Anterior cingulate cortex (tissue), 58 donors: ENCODE measurements around the gene EGFLAM.

Experiments used
- DNase-seq, 58 donors: peaks; one replicate each; lab custom pipeline; 2025; lab: John Stamatoyannopoulos, UW

Gene EGFLAM

DNA sequence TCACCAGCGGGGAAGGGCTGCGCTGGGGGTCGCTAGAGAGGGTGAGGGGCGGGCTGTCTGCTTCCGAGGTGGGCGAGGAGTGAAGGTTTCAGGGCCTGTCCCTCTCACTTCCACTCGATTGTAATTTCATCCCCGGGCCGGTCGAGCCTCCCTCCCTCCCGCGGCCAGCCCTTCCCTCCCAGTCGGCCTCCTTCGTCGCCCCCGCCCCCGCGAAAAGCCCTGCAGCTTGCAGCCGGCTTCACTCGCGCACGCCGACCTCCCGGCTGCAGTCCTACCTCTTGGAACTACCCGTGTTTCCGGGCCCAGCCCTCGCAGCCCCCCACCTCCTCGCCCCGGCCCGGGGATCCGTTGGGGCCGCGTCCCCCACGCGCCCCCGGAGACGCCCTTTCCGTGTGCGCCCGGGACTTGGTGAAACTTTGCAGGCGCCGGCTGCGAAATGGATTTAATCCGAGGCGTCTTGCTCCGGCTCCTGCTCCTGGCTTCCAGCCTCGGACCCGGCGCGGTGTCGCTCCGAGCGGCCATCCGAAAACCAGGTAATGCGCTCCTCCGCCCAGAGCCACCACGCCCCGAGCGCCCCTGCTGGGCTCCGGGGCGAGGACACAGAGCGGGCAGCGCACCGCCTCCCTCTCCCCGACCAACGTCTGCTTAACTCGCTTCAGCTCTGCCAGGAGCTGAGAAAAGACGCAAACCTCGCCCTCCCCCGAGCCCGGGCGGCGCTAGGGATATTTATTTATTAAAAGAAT is at the start of gene EGFLAM:
Gene EGFLAM, plus strand, starts transcription at position 241 of the 743 bp plus-strand sequence. Its CDS starts 196 bp downstream, at position 437.
- peak in 1 of 58 donors; percentile 8 for DNase-seq

DNA sequence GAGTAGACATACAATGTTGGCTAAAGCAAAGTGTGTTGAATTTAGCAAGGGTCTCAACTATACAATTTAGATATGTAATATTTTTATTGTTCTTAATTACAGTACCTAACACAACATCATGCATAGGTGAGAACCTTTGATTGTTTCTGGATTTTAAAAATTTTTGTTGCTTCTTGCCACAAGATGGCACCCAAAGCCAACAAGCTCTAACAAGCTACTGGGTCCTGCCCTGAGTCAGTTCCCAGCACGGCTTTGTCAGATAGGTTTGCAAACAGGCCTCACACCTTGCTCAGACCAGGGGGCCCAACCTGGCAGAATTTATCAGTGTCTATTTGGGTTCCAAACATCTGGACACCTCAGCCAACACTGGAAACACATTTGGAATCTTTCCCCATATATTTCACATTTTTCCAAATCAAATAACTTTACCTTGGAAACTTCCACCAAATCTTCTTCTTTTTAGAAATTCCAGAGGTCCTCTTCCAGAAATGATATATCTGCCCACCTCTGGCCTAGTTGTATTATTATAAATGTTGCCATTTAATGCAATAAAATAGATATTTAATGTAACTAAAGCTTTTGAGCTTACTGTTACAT is 49.5 kb upstream of the EGFLAM start:
- peak in 16 of 58 donors; percentile 1 to 33 (median 12) for DNase-seq

DNA sequence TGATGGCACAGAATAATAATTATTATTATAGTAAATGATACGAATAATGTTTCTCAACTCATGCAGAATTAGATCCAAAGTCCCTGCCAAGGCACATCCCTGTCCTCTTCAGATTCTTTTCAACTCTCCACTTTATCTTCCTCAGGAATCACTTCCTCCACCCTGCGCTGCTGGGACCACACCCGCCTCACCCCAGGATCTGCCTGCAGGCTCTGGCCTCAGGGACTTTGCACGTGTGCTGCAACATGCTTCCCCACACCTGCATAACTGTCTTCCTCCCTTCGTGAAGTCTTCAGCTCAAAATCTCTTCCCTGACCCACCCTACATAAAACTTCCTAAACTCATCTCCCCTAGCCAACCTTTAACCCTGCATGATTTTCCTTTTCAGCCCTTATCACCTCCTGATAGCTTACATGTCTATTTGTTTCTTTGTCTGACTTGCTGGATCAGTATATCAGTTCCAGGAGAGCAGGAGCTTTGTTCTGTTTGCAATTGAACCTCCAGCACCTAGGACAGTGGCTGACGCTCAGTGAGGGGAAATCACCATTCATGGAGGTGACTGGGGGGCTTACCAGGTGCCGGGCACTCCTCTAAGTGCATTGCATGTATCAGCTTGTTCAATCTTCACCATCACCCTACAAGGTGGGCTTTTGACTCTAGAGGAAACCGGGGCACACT is 47.5 kb upstream of the EGFLAM start:
- no peak for DNase-seq

DNA sequence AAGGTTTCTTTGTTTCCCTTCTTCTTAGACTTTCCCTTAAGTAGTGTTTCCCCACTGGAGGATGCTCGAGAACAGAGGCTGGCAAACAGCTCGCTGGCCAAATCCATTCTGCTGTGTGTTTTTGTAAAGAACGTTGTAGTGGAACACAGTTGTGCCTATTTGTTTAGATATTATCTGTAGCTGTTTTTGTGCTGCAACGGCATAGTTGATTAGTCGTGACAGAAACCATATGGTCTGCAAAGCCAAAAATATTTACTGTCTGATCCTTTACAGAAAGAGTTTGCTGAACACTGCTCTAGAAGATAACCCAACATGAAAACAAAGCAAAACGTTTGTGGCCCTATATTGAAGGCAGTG is 47.0 kb upstream of the EGFLAM start:
- DNase-seq: no peak

DNA sequence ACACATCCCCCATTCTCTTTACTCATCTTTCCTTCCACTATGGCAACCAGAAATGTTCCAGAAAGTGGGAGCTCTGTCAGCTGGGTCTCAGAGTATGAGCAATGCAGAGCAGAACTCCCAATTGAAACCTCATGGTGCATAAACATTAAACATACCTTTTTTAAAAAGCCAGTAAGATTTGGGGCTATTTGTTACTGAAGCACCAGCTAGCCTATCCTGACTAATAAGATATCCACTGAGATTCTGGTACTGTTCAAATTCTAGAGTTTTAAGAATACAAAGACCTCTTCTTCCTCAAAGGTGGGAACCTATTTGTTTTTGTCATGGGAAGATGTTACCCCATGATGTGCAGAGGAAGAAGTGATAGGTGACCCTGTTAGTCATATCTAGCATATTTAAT is 46.1 kb upstream of the EGFLAM start:
- DNase-seq: no peak

DNA sequence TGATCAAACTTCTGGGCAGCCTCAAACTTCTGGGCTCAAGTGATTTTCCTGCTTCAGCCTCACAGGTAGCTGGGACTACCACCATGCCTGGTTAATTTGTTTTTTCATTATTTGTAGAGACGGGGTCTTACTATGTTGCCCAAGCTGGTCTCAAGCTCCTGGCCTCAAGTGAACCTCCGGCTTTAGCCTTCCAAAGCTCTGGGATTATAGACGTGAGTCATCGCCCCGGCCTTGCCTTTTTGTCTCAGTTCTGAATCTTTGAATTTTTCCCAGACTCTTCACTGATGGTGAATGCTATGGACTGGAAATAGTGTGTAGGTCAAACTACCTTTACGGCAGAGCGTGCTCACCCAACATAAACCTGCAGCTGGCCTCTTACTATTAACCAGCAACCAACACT is 32.3 kb upstream of the EGFLAM start:
- no peak for DNase-seq

DNA sequence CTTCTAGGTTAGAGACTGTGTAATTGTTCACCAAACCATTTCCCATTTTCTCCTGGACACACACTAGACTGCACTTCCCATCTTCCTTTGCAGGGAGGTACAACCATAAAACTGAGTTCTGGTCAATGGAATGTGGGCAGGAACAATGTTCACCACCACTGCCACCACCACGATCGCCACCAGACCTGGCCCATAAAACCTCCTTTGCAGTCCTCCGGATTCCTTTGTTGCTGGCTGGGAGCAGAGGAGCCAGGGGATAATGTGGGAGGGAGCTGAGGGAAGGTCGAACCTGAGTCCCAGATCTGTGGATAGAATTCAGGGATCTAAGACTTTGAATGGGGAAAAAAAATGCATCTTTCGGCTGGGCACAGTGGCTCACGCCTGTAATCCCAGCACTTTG is 29.4 kb upstream of the EGFLAM start:
- no peak for DNase-seq

DNA sequence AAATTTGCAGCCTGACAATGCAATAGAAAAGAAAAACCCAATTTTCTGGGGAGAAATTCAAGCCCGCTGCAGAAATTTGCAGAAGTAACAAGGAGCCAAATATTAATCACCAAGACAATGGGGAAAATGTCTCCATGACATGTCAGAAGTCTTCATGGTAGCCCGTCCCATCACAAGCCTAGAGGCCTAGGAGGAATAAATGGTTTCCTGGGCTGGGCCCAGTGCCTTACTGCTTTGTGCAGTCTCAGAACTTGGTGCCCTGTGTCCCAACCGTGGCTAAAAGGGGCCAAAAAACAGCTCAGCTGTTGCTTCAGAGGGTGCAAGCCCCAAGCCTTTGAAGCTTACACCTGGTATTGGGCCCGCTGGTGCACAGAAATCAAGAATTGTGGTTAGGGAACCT is 23.6 kb upstream of the EGFLAM start:
- DNase-seq: no peak

DNA sequence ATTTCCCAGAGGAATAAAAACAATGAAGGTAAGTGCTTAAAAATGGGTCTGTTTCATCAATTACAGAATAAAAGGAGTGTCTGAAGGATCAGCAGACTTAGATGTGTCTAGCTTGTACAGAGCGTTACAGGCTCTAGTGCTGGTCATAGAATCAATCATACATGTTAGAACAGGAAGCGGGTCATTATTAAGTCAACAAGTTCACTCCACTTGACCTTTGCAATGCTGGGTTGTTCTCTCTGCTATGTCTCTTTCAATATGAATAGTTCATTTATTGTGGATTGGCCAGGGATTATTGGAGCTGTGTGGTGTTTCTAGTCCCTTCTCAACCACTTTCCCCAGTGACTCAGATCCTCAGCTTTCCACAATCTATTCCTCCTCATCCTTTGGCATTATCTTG is 20.7 kb upstream of the EGFLAM start:
- DNase-seq: no peak

DNA sequence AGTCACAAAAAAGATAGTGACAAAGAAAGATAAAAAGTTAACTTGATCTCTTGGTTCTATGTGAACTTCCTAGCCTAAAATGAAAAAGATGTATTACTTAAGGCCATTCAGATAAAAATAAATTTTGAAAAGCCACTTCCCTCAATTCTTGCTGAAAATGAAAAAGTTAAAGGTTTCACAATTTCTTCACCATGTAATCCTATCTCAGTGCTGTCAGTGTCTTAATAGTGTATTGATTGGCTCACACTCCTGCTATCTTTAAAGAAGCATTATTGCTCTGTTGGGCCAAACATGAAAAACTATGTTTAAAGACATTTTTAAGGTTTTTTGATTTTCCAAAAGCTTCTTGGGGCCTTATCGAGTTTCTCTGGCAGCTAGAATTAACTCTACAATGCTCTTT is 18.1 kb upstream of the EGFLAM start:
- no peak for DNase-seq

DNA sequence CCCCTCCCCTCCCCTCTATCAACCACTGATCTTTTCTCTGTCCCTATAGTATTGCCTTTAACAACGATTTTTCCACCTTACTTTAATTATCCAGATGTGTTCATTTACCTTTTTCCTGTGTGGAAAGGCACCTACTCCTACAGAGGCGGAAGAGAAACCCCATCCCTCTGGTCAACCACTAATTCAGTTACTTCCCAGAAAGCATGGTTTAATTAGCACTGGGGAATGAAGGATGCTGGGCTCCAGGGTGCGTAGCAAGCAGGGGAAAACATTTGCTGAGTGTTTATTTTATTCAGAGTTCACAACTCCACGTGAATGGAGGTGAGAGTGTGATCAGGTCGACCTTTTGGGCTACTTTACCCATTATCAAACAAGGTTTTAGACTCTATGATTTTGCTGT is 16.7 kb upstream of the EGFLAM start:
- DNase-seq: no peak

DNA sequence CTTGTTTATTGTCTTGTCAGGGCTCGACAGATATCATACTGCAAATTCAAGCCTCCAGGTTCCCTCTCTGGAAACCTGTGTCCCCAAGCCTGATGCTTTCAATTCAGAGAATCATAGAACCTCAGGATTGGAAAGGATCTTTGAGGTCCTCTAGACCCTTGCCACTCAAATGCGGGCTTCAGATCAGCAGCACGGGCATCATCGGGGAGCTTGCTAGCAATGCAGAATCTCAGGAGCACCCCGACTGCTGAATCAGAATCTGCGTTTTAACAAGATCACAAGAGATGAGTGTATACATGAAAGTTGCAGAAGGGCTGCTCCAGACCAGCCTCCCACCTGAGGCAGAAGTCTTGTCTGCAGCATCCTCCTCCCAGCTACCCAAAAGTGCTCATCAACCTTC is 13.1 kb upstream of the EGFLAM start:
- DNase-seq: no peak

DNA sequence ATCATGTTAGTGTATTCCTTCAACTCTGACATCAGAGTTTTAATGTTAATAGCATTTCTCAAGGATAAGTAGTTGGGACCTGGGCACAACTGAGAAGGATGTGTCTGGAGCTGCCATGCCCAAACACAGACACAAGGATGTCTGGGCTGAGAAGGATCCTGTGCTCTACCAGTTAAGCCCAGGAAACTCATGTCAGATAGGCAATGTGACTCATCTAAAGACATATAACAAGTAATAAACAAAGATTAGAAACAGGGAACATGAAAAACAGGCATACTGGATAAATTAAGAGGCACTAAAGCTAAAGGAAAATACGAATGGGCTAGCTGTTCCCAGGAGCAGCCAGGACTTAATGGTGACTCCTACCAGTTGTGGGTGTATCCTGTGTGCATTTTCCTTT is 9.1 kb upstream of the EGFLAM start:
- DNase-seq: no peak

DNA sequence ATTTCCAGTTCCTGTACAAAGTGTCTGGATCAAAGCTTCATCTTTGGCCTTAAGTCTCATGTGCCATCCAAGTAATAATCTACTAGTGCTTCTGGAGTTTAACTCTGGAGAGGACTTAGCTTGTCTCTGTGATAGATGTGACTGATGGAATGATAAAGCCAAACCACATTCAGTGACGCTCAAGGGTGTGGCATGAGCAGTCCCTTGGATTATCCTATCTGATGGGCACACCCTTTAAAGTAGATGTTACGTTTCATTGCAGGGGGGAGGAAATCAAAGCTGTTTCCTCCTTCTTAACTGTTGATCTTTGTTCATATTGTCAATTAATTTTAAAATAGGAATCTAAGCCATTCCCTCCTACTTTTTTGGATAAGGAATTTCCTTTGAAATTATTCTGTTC is 8.5 kb upstream of the EGFLAM start:
- no peak for DNase-seq

DNA sequence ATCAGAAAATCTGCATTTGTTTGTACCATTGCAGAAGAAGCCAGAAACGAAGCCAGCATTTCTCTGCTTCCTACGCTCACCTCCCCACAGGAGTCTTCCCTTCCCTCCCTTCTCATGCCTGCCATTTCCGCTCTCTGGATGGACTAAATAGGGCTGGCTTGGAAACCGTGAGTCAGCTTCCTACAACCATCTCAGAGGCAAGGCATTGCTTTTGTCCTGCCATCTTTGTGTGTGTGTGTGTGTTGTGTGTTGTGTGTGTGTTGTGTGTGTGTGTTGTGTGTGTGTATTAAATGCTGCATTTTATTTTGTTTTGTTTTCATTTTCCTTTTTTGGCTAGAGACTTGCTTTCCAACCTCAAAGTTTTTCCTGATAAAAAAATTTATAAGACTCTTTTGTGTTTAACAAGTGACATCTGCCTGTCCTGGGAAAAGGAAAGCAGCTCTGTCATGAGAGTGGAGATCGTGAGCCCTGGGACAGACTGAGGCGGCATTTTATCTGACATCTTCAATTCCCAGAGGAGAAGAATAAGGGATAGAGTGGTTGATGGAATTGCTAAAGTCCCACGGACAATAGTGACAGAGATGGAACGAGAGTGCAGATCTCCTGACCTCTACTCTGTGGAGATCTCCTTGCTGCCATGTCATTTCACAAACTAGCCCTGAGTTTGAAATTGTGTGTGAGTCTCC is 7.5 kb upstream of the EGFLAM start:
- DNase-seq: no peak

DNA sequence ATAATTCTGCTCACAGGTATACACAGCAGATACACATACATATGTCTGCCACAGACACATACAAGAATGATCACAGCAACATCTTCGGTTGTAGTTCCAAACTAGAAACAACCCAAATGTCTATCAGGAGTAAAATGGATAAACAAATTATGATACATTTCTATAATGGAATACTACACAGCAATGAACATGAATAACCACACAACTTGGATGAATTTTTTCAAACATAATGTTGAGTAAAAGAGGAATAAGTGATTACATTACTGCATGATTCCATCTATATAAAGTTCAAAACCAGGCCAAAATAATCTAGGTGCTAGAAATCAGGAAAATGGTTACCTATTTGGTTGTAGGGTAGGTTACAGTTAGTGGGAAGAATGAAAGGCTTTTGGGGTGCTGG is 4.6 kb upstream of the EGFLAM start:
- no peak for DNase-seq

DNA sequence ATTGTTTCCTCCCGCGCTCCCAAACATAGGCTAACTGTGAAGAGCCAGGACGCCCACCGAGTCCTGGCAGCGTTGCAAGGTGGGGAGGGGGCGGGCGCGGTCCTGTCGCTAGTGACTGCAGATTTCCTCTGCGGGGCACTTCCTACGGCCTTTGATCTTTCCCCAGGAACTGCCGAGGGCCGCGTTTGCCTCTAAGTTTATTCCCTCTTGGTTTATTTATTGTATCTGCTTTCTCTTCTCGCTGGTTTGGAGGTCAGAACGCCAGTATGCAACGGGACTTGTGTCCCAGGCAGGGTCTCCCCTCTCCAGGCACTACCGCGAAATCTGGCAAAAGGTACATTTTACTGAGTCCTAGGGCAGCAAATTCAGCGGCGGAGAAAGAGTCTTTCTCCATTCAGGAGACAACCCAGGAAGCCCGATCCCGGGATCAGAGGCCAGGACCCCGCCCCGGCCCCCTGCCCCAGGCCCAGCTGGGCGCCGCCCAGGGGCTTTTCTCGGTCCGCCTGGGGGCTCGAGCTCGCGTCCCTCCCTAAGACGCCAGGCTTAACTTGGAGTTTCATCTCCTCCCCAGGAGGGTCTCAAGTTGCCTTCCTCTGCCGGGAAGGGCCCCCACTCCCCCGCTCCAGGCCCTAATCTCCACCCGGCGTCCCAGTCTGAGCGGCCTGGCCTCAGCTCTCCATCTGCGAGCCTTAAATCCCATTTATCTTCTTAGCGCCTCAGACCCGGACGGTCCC is 884 bp upstream of the EGFLAM start:
- DNase-seq: no peak

DNA sequence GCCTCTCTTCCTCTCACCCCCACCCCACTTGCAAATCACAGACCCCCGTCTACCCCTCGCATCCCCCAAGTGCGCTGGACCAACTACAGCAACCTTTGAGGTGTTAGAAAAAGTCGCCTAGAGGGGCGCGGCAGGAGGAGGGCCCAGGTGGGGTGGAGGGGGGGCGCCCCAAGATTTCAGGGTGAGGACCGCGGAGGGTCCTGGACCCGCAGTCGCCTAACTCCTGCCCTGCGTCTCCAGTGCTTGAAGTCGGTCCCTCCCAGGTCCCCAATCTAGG is 379 bp upstream of the EGFLAM start:
- no peak for DNase-seq

DNA sequence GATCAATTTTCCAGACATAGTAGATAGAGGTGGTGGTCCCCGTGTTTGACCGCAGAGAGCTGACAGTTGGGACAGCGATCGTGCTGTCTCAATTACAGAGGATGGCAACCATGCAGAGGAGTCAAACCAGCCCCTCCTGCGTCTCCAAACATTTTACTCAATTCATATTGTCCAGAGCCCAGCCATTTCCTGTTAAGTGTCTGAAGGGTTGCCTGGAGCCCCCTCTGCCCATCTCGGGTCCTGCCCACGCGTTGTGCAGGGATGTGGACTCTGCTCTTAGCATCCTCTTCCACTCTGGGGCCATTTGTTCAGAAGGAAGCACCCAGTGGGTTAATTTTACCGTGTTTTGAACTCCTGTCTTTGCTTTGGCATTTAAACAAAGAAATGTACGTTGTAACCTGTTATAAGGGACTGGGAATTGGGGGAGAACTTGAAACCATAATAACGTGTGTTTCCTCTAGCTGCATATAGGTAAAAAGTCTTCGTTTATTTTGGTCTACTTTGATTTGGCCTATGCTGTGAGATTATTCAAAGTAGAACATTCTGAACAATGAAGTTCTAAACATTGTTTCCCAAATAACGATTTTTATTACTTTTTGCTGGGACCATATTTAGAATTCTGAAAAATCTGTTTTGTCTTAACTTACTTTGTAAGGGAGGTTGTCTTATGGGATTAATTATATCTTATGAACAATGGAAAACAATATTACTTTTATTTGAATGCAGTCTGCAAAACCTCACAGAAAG is 876 bp downstream of the EGFLAM start:
- no peak for DNase-seq

DNA sequence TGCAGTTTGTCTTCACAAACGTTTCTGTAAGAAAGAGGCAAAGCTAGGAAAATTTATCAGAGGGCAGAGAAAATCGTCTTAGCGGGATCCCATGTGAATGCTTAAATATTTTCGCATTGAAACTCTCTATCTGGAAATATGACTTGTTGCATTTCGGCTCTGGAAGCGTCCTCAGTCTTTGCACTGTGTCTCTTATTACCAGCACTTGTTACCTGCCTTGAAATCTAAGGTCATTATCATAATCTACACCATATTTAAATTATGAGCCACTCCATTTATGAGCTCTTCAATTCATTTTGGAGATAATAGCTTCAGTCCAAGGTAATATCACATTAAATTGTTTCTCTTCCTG is 1.4 kb downstream of the EGFLAM start:
- no peak for DNase-seq
